SK-N-SH (cell line): Measurements from ENCODE around the gene CLASRP. TPM values are rescaled to one million over a fixed set of nuclear protein-coding genes. Genes with fewer than 3 reads are reported as not detected.

Source experiments
- CTCF ChIA-PET: fragments of 300-600, 350-600 bp; formaldehyde crosslinking; extraction: SDS; loops from one replicate; lab custom pipeline; 2021; lab: Yijun Ruan, JAX
- POLR2A ChIA-PET: fragments of 350-600 bp; sonication (Branson Sonifier 250); formaldehyde crosslinking; extraction: SDS; loops from one replicate; lab custom pipeline; 2020; ENCODE audit warnings: antibody characterized with exemption, inconsistent platforms; lab: Yijun Ruan, JAX
- DNase-seq: peaks from one replicate; pipeline ENCODE4 v3.0.0; 2012
- H2AFZ ChIP-seq: fragments of 200-600 bp; sonication (generic); 2 replicates; pipeline ENCODE4 v1.8.1; 2016; ENCODE audit warnings: antibody characterized with exemption, mild to moderate bottlenecking, low read depth
- H3F3A ChIP-seq: fragments of 200-600 bp; sonication (generic); replicated peaks from 2 replicates; pipeline ENCODE3; 2016; ENCODE audit warnings: antibody characterized with exemption, mild to moderate bottlenecking; ENCODE audit not compliant: insufficient read depth
- H3K27ac ChIP-seq, 2 experiments: fragments of 200-500 bp in 1 of 2; fragments of 200-600 bp in 1 of 2; sonication (Bioruptor generic) in 1 of 2; sonication (generic), shearing (Covaris generic) in 1 of 2; 2 replicates each; pipeline versions ENCODE4 v1.5.1 to v1.6.1; 2014 to 2016; ENCODE audit warnings: low read depth in 2 of 2, inconsistent platforms in 1 of 2, low read length in 1 of 2, mild to moderate bottlenecking in 1 of 2, mixed read lengths in 1 of 2
- H3K27me3 ChIP-seq: fragments of 200-600 bp; sonication (generic), shearing (Covaris generic); 2 replicates; pipeline ENCODE4 v1.6.1; 2016; ENCODE audit warnings: mixed run types; ENCODE audit not compliant: insufficient read depth
- H3K36me3 ChIP-seq, 2 experiments: fragments of 200-500 bp in 1 of 2; fragments of 200-600 bp in 1 of 2; sonication (Bioruptor generic) in 1 of 2; sonication (generic) in 1 of 2; replicated peaks in 1 of 2; 2 replicates each; pipeline versions ENCODE3 to v1.5.1; 2014 to 2016; ENCODE audit warnings: low read length in 1 of 2, mild to moderate bottlenecking in 1 of 2; ENCODE audit not compliant: insufficient read depth in 2 of 2, control insufficient read depth in 1 of 2
- H3K4me1 ChIP-seq, 2 experiments: fragments of 200-500 bp in 1 of 2; fragments of 200-600 bp in 1 of 2; sonication (Bioruptor generic) in 1 of 2; sonication (generic), shearing (Covaris generic) in 1 of 2; 2 replicates each; pipeline versions ENCODE4 v1.5.1 to v1.6.1; 2014 to 2016; ENCODE audit warnings: low read depth in 1 of 2, low read length in 1 of 2, mixed run types in 1 of 2; ENCODE audit not compliant: insufficient read depth in 2 of 2, control insufficient read depth in 1 of 2
- H3K4me2 ChIP-seq: fragments of 200-600 bp; sonication (generic), shearing (Covaris generic); 2 replicates; pipeline ENCODE4 v1.6.1; 2017; ENCODE audit warnings: mixed run types
- H3K4me3 ChIP-seq, 2 experiments: fragments of 200-500 bp in 1 of 2; fragments of 200-600 bp in 1 of 2; sonication (Bioruptor generic) in 1 of 2; sonication (generic), shearing (Covaris generic) in 1 of 2; 2 replicates each; pipeline versions ENCODE4 v1.5.1 to v1.8.1; 2014 to 2016; ENCODE audit warnings: low read depth in 2 of 2, inconsistent platforms in 1 of 2, low read length in 1 of 2, mild to moderate bottlenecking in 1 of 2, mixed read lengths in 1 of 2, moderate library complexity in 1 of 2
- H3K79me2 ChIP-seq: fragments of 200-600 bp; sonication (generic); 2 replicates; pipeline ENCODE4 v1.8.1; 2017; ENCODE audit warnings: mild to moderate bottlenecking; ENCODE audit not compliant: insufficient read depth
- H3K9ac ChIP-seq: fragments of 200-600 bp; sonication (generic); 2 replicates; pipeline ENCODE4 v1.6.1; 2017; ENCODE audit warnings: mixed run types
- H3K9me2 ChIP-seq: fragments of 200-600 bp; sonication (generic); 2 replicates; pipeline ENCODE4 v1.6.1; 2017; ENCODE audit warnings: mixed run types
- H3K9me3 ChIP-seq: fragments of 200-600 bp; sonication (generic); 2 replicates; pipeline ENCODE4 v1.6.1; 2017; ENCODE audit warnings: mixed run types, mild to moderate bottlenecking, moderate library complexity
- H4K20me1 ChIP-seq: fragments of 200-600 bp; sonication (generic); 2 replicates; pipeline ENCODE4 v1.6.1; 2017; ENCODE audit warnings: mild to moderate bottlenecking, mixed run types; ENCODE audit not compliant: insufficient read depth
- CHD2 ChIP-seq: fragments of 150-350 bp; IDR thresholded peaks from 2 replicates; pipeline ENCODE4 v1.6.1; 2018; ENCODE audit warnings: low read length; ENCODE audit not compliant: partially characterized antibody
- EZH2phosphoT487 ChIP-seq: fragments of 200-600 bp; sonication (generic); IDR thresholded peaks from 2 replicates; pipeline ENCODE4 v1.6.1; 2017; ENCODE audit warnings: low read depth, mixed run types, mild to moderate bottlenecking, antibody characterized with exemption, moderate library complexity, borderline replicate concordance
- FOSL2 ChIP-seq: IDR thresholded peaks from 2 replicates; pipeline ENCODE4 v1.4.0; 2012; ENCODE audit warnings: low read depth, mild to moderate bottlenecking, moderate library complexity, borderline replicate concordance
- FOXJ3 ChIP-seq: sonication (generic); formaldehyde crosslinking; IDR thresholded peaks from 2 replicates; pipeline ENCODE4 v1.5.1; 2020; ENCODE audit warnings: mild to moderate bottlenecking, missing genetic modification reagents
- FOXM1 ChIP-seq: IDR thresholded peaks from 2 replicates; pipeline ENCODE4 v1.4.0; 2012; ENCODE audit warnings: low read depth, mild to moderate bottlenecking
- GABPA ChIP-seq: IDR thresholded peaks from 2 replicates; pipeline ENCODE4 v1.4.0; 2012; ENCODE audit warnings: low read depth, mild to moderate bottlenecking
- RAD21 ChIP-seq: IDR thresholded peaks from 2 replicates; pipeline ENCODE4 v1.6.1; 2012; ENCODE audit warnings: mild to moderate bottlenecking, low read length
- RCOR1 ChIP-seq: fragments of 150-350 bp; IDR thresholded peaks from 2 replicates; pipeline ENCODE4 v1.6.1; 2017; ENCODE audit warnings: antibody characterized with exemption, low read length
- REST ChIP-seq: IDR thresholded peaks from 2 replicates; pipeline ENCODE4 v1.6.1; 2012; ENCODE audit warnings: mild to moderate bottlenecking, low read depth, low read length, moderate library complexity
- RXRA ChIP-seq: IDR thresholded peaks from 2 replicates; pipeline ENCODE4 v1.4.0; 2012; ENCODE audit warnings: low read depth, mild to moderate bottlenecking, borderline replicate concordance
- SMC3 ChIP-seq: IDR thresholded peaks from 2 replicates; pipeline ENCODE4 v1.6.1; 2012; ENCODE audit warnings: low read depth, low read length, improper control_type of control experiment
- WGBS: methylation state at CpG from one replicate; pipeline ENCODE4 v1.1.6; 2017; ENCODE audit warnings: low lambda C conversion rate; 5-methylcytosine and 5-hydroxymethylcytosine counted together
- polyA plus RNA-seq, 3 experiments: library from polyadenylated mRNA; depleted of rRNA; stranded (reverse); fragments of >200 nt; gene quantifications; 2 replicates each; pipeline ENCODE4 v1.2.3, GENCODE V29; 2012
- TF ChIP-seq, protein P1 (sequence below): IDR thresholded peaks from 2 replicates; pipeline ENCODE4 v1.4.0; 2012; ENCODE audit warnings: low read depth, borderline replicate concordance
- TF ChIP-seq, protein P2 (sequence below): fragments of 200-600 bp; sonication (generic); IDR thresholded peaks from 2 replicates; pipeline ENCODE4 v1.6.1; 2017; ENCODE audit warnings: antibody characterized with exemption, mild to moderate bottlenecking, moderate library complexity
- TF ChIP-seq, protein P3 (sequence below): IDR thresholded peaks from 2 replicates; pipeline ENCODE4 v1.4.0; 2012; ENCODE audit warnings: low read depth, borderline replicate concordance
- TF ChIP-seq, protein P4 (sequence below): fragments of 150-350 bp; IDR thresholded peaks from 2 replicates; pipeline ENCODE4 v1.6.1; 2016; ENCODE audit warnings: mild to moderate bottlenecking, low read depth, low read length
- TF ChIP-seq, protein P5 (sequence below): IDR thresholded peaks from 2 replicates; pipeline ENCODE4; 2012

Gene CLASRP
- polyA plus RNA-seq, 1 of the 3 experiments (the other 2 are of a cell fraction), result 54.8 TPM

- ChIA-PET CTCF (no interaction called here), POLR2A (no interaction called here)
- Histone ChIP-seq H3K79me2 (peaks cover 49% of the 10 kb centered on the region), H3K4me1 (peaks cover 9 to 11% of the 10 kb centered on the region in 2 experiments; a peak in 2 of 4 replicates), H3K9me2 (no peaks in the 10 kb centered on the region), H3K36me3 (peaks cover 6 to 13% of the 10 kb centered on the region in 2 experiments), H3K9me3 (no peaks in the 10 kb centered on the region), H3K27me3 (no peaks in the 10 kb centered on the region), H3K4me2 (no peak overlapping the region), H3K4me3 (no peak overlapping the region), H3K27ac (no peak overlapping the region), H2AFZ (no peak overlapping the region), H4K20me1 (no peaks in the 10 kb centered on the region), H3F3A (peaks cover 18% of the 10 kb centered on the region), H3K9ac (no peak overlapping the region)
- WGBS, result 94% methylated on average over 11 of the region's 11 CpGs
- DNase-seq, result no peak
- TF ChIP-seq, protein P1, sequence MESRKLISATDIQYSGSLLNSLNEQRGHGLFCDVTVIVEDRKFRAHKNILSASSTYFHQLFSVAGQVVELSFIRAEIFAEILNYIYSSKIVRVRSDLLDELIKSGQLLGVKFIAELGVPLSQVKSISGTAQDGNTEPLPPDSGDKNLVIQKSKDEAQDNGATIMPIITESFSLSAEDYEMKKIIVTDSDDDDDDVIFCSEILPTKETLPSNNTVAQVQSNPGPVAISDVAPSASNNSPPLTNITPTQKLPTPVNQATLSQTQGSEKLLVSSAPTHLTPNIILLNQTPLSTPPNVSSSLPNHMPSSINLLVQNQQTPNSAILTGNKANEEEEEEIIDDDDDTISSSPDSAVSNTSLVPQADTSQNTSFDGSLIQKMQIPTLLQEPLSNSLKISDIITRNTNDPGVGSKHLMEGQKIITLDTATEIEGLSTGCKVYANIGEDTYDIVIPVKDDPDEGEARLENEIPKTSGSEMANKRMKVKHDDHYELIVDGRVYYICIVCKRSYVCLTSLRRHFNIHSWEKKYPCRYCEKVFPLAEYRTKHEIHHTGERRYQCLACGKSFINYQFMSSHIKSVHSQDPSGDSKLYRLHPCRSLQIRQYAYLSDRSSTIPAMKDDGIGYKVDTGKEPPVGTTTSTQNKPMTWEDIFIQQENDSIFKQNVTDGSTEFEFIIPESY, result no peak
- no peak for TF ChIP-seq FOSL2
- TF ChIP-seq RAD21, result no peak
- no peak for TF ChIP-seq GABPA
- TF ChIP-seq REST, result no peak
- TF ChIP-seq FOXJ3, result no peak
- TF ChIP-seq, protein P2, sequence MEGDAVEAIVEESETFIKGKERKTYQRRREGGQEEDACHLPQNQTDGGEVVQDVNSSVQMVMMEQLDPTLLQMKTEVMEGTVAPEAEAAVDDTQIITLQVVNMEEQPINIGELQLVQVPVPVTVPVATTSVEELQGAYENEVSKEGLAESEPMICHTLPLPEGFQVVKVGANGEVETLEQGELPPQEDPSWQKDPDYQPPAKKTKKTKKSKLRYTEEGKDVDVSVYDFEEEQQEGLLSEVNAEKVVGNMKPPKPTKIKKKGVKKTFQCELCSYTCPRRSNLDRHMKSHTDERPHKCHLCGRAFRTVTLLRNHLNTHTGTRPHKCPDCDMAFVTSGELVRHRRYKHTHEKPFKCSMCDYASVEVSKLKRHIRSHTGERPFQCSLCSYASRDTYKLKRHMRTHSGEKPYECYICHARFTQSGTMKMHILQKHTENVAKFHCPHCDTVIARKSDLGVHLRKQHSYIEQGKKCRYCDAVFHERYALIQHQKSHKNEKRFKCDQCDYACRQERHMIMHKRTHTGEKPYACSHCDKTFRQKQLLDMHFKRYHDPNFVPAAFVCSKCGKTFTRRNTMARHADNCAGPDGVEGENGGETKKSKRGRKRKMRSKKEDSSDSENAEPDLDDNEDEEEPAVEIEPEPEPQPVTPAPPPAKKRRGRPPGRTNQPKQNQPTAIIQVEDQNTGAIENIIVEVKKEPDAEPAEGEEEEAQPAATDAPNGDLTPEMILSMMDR, result no peak
- TF ChIP-seq, protein P3, sequence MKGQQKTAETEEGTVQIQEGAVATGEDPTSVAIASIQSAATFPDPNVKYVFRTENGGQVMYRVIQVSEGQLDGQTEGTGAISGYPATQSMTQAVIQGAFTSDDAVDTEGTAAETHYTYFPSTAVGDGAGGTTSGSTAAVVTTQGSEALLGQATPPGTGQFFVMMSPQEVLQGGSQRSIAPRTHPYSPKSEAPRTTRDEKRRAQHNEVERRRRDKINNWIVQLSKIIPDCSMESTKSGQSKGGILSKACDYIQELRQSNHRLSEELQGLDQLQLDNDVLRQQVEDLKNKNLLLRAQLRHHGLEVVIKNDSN, result no peak
- TF ChIP-seq RCOR1, result no peak
- no peak for TF ChIP-seq SMC3
- TF ChIP-seq, protein P4, sequence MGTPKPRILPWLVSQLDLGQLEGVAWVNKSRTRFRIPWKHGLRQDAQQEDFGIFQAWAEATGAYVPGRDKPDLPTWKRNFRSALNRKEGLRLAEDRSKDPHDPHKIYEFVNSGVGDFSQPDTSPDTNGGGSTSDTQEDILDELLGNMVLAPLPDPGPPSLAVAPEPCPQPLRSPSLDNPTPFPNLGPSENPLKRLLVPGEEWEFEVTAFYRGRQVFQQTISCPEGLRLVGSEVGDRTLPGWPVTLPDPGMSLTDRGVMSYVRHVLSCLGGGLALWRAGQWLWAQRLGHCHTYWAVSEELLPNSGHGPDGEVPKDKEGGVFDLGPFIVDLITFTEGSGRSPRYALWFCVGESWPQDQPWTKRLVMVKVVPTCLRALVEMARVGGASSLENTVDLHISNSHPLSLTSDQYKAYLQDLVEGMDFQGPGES, result no peak
- no peak for TF ChIP-seq CHD2
- no peak for TF ChIP-seq FOXM1
- TF ChIP-seq, protein P5, sequence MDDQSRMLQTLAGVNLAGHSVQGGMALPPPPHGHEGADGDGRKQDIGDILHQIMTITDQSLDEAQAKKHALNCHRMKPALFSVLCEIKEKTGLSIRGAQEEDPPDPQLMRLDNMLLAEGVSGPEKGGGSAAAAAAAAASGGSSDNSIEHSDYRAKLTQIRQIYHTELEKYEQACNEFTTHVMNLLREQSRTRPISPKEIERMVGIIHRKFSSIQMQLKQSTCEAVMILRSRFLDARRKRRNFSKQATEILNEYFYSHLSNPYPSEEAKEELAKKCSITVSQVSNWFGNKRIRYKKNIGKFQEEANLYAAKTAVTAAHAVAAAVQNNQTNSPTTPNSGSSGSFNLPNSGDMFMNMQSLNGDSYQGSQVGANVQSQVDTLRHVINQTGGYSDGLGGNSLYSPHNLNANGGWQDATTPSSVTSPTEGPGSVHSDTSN, result no peak
- TF ChIP-seq EZH2phosphoT487, result no peak
- TF ChIP-seq RXRA, result no peak
These were observed 48.7 kb downstream of the CLASRP start for GRCh38 chr19:45087531-45087930.
